NCI-H2227 (cell line): Measurements from ENCODE around the gene TMEM269.

Experiments used
- DNase-seq: peaks from one replicate; lab custom pipeline; 2025; ENCODE audit not compliant: unreplicated experiment; lab: John Stamatoyannopoulos, UW

The TMEM269 gene

GRCh38 chr1:42820813-42821212, 36.0 kb downstream of the TMEM269 start:
- no peak for DNase-seq

- no peak for DNase-seq
Observed at GRCh38 chr1:42821690-42822089, 36.9 kb downstream of the TMEM269 start.

GRCh38 chr1:42822800-42823392, 38.1 kb downstream of the TMEM269 start:
- DNase-seq = no peak

- DNase-seq = no peak
Observed at GRCh38 chr1:42824481-42825035, 39.8 kb downstream of the TMEM269 start.

GRCh38 chr1:42825036-42825851, 40.5 kb downstream of the TMEM269 start:
- no peak for DNase-seq

- DNase-seq = no peak
Observed at GRCh38 chr1:42830631-42831030, 45.8 kb downstream of the TMEM269 start.

GRCh38 chr1:42831273-42831672, 46.5 kb downstream of the TMEM269 start:
- peak; percentile 57 for DNase-seq

GRCh38 chr1:42832641-42833240, 48.0 kb downstream of the TMEM269 start:
- no peak for DNase-seq

- DNase-seq = no peak
Observed at GRCh38 chr1:42833981-42834380, 49.2 kb downstream of the TMEM269 start.

- no peak for DNase-seq
Observed at GRCh38 chr1:42834803-42835202, 50.0 kb downstream of the TMEM269 start.

GRCh38 chr1:42835422-42835821, 50.6 kb downstream of the TMEM269 start:
- DNase-seq = no peak

GRCh38 chr1:42837709-42838108, 52.9 kb downstream of the TMEM269 start:
- no peak for DNase-seq

- no peak for DNase-seq
Observed at GRCh38 chr1:42838482-42839190, 53.8 kb downstream of the TMEM269 start.

- DNase-seq = no peak
Observed at GRCh38 chr1:42841010-42841409, 56.2 kb downstream of the TMEM269 start.

GRCh38 chr1:42841440-42842147, 56.8 kb downstream of the TMEM269 start:
- no peak for DNase-seq

- no peak for DNase-seq
Observed at GRCh38 chr1:42844592-42845140, 59.9 kb downstream of the TMEM269 start.

- DNase-seq = no peak
Observed at GRCh38 chr1:42845193-42845592, 60.4 kb downstream of the TMEM269 start.

- DNase-seq = no peak
Observed at GRCh38 chr1:42845866-42846256, 61.1 kb downstream of the TMEM269 start.

- DNase-seq = peak; percentile 96
Observed at GRCh38 chr1:42846257-42847110, 61.7 kb downstream of the TMEM269 start, which contains the start of gene ZNF691. Gene ZNF691, plus strand, starts transcription at chr1:42846613. Its CDS starts 3,046 bp downstream, at chr1:42849659.
